ENCODE data around the gene ZNF141. TPM values are rescaled to one million over a fixed set of nuclear protein-coding genes. Genes with fewer than 3 reads are reported as not detected.
"Not testable (repeated sequence)": the region's sequence is repeated elsewhere in the genome, so short reads cannot be mapped to it uniquely, and the experiment has no call there.

ZNF141 gene
- total RNA-seq, 1 experiment from 2014 or later, result 15.8 TPM

GRCh38 chr4:384311-385010 is 46.8 kb downstream of the ZNF141 start:
- DNase-seq (ENCODE audit: extremely low read depth, low read depth), result no peak

- DNase-seq (ENCODE audit: extremely low read depth, low read depth), result no peak
These were observed 48.5 kb downstream of the ZNF141 start for GRCh38 chr4:385934-386707.

- DNase-seq (ENCODE audit: extremely low read depth, low read depth), result no peak
These were observed 49.1 kb downstream of the ZNF141 start for GRCh38 chr4:386708-387105.

- no peak for DNase-seq (ENCODE audit: extremely low read depth, low read depth)
These were observed 66.4 kb downstream of the ZNF141 start for GRCh38 chr4:404006-404405.

- DNase-seq (ENCODE audit: extremely low read depth, low read depth), result not testable (repeated sequence)
These were observed 70.7 kb downstream of the ZNF141 start for GRCh38 chr4:408321-408720.

- no peak for DNase-seq (ENCODE audit: extremely low read depth, low read depth)
These were observed 85.0 kb downstream of the ZNF141 start for GRCh38 chr4:422587-422986.

Small RNAs within 50 kb of the gene (small RNA-seq; reads per million reads assigned to genes)
- gene AC079140.2 (0.02 to 1.6 reads per million in 2 experiments), gene MIR571 (0 reads per million in 2 experiments), gene ZNF519P4 (0 reads per million in 2 experiments)

Other genes starting within 250 kb of the ZNF141 start
- 9.1 and 10.5 TPM in 2 replicates for gene ZNF718, start 213.3 kb upstream of the ZNF141 start, total RNA-seq (2014; rRNA removed; shearing (Covaris generic))
- gene ZNF732, start 32.3 kb upstream of the ZNF141 start, total RNA-seq (2014; rRNA removed; shearing (Covaris generic)), result not detected in 2 replicates
- gene ZNF721, start 161.3 kb downstream of the ZNF141 start, total RNA-seq (2014; rRNA removed; shearing (Covaris generic)), result 30.9 and 43.0 TPM in 2 replicates
- 27.0 and 36.0 TPM in 2 replicates for gene PIGG, start 161.4 kb downstream of the ZNF141 start, total RNA-seq (2014; rRNA removed; shearing (Covaris generic))
- not detected in 2 replicates for gene TMEM271, start 238.5 kb downstream of the ZNF141 start, total RNA-seq (2014; rRNA removed; shearing (Covaris generic))

Data from NCI-H460 (cell line).